Ectodermal cell (in vitro differentiated cells): ENCODE results near the gene INTS1.

Experiments used
- H3K27ac ChIP-seq: 2 replicates; pipeline ENCODE4 v1.7.0; 2013; ENCODE audit warnings: mild to moderate bottlenecking, low read depth, low read length; ENCODE audit not compliant: insufficient read depth, poor library complexity, severe bottlenecking
- H3K27me3 ChIP-seq: 2 replicates; pipeline ENCODE4 v1.7.0; 2013; ENCODE audit warnings: mild to moderate bottlenecking, low read length; ENCODE audit not compliant: insufficient read depth, control insufficient read depth, poor library complexity, severe bottlenecking
- H3K36me3 ChIP-seq: one replicate; pipeline ENCODE4 v1.7.0; 2013; ENCODE audit warnings: low read length; ENCODE audit not compliant: control insufficient read depth, insufficient read depth
- H3K4me1 ChIP-seq: one replicate; pipeline ENCODE4 v1.7.0; 2013; ENCODE audit warnings: low read length; ENCODE audit not compliant: control insufficient read depth, insufficient read depth
- H3K4me3 ChIP-seq: 2 replicates; pipeline ENCODE4 v1.7.0; 2013; ENCODE audit warnings: low read depth, low read length, control low read depth; ENCODE audit not compliant: insufficient read depth
- H3K9me3 ChIP-seq: 2 replicates; pipeline ENCODE4 v1.7.0; 2013; ENCODE audit warnings: mild to moderate bottlenecking, low read length, moderate library complexity; ENCODE audit not compliant: control insufficient read depth
- WGBS, 2 experiments: methylation state at CpG; one replicate each; pipeline ENCODE4 v1.1.7; 2013; ENCODE audit warnings: missing lambda C conversion rate in 2 of 2; 5-methylcytosine and 5-hydroxymethylcytosine counted together

Gene INTS1

DNA sequence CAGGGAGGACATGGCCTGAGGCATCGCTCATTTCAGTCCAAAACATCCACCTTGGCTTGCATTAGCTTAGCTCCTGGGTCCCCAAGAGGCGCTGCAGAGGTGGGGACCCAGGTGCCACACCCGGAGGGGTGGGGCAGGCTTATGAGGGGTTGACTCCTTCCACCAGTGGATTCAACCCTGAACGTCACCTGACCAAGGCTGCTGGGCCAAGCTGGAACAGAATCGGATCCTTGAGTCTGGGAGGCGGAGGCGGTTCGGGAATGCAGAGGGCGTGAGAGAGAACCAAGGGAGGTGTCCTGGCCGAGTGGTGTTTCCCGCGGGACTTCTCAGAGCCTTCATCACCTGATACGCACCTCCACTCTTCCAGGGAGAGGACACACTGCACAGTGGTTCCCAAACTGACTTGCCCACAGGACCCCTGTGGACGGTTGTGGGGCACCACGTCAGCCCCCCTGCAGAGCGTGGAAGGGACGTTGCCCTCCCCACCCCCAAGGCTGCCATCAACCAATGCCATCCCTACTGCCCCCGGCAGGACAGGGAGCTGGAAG lies 40.4 kb downstream of the INTS1 start:
- H3K4me1 ChIP-seq: peaks cover 24% of the 10 kb centered on the region
- no peak overlapping the region for H3K4me3 ChIP-seq
- H3K36me3 ChIP-seq: no peaks in the 10 kb centered on the region
- 85 to 87% methylated on average over 18 of the region's 18 CpGs for whole genome bisulfite sequencing, 2 experiments
- no peak overlapping the region for H3K27ac ChIP-seq
- no peaks in the 10 kb centered on the region for H3K9me3 ChIP-seq
- no peaks in the 10 kb centered on the region for H3K27me3 ChIP-seq

DNA sequence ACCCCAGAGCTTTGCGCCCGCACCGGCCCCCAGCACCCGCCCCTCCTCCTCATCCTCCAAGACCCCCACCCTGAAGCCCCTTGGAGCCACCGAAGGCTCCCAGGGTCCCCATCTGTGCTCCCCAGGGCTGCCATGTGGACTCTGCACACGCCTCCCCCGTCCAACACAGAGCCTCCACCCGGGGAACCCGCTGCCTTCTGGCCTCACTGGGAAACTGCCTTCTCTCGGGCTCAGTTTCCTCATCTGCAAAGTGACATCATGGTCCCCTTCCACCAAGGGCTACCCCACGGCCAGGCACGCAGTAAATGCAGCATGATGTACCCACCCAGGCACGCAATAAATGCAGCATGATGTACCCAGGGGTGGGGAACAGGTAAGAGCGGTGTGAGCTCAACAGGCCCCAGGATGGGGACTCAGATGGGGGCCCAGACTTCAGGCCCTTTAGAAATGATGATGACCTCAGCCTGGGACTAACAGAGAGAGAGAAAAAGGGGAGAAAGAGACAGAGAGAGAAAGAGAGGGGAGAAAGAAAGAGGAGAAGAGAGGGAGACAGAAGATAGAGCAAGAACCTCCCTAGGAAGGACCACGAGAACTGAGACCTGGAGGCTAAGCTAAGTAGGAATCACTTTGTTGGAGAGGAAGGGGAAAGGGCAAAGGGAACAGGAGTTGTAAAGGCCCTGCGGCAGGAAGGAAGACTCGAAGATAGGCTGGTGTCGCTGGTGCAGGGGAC lies 42.4 kb downstream of the INTS1 start:
- peaks cover 31% of the 10 kb centered on the region for H3K4me1 ChIP-seq
- H3K4me3 ChIP-seq: no peak overlapping the region
- no peaks in the 10 kb centered on the region for H3K36me3 ChIP-seq
- H3K27ac ChIP-seq: no peak overlapping the region
- H3K27me3 ChIP-seq: no peaks in the 10 kb centered on the region
- no peaks in the 10 kb centered on the region for H3K9me3 ChIP-seq
- WGBS, 2 experiments: 86 to 87% methylated on average over 18 of the region's 18 CpGs

- Histone ChIP-seq H3K27ac (no peak overlapping the region), H3K4me1 (peaks cover 24% of the 10 kb centered on the region), H3K27me3 (no peaks in the 10 kb centered on the region), H3K36me3 (no peaks in the 10 kb centered on the region), H3K9me3 (no peaks in the 10 kb centered on the region), H3K4me3 (no peak overlapping the region)
- 70 to 71% methylated on average over 30 of the region's 30 CpGs for WGBS, 2 experiments
Measured at GRCh38 chr7:1460821-1461645, 43.2 kb downstream of the INTS1 start.

- Histone ChIP-seq H3K4me1 (peaks cover 21% of the 10 kb centered on the region), H3K36me3 (no peaks in the 10 kb centered on the region), H3K4me3 (peak overlapping the region; percentile 18), H3K9me3 (no peaks in the 10 kb centered on the region), H3K27ac (no peak overlapping the region), H3K27me3 (no peaks in the 10 kb centered on the region)
- WGBS, 2 experiments: 35 to 37% methylated on average over 30 of the region's 30 CpGs
Measured at GRCh38 chr7:1459920-1460820, 44.0 kb downstream of the INTS1 start.

GRCh38 chr7:1459512-1459892 lies 44.7 kb downstream of the INTS1 start:
- Histone ChIP-seq H3K9me3 (no peaks in the 10 kb centered on the region), H3K4me1 (peaks cover 23% of the 10 kb centered on the region), H3K36me3 (no peaks in the 10 kb centered on the region), H3K4me3 (peak overlapping the region; percentile 84), H3K27me3 (no peaks in the 10 kb centered on the region), H3K27ac (no peak overlapping the region)
- 0 to 1% methylated on average over 35 of the region's 35 CpGs for WGBS, 2 experiments

DNA sequence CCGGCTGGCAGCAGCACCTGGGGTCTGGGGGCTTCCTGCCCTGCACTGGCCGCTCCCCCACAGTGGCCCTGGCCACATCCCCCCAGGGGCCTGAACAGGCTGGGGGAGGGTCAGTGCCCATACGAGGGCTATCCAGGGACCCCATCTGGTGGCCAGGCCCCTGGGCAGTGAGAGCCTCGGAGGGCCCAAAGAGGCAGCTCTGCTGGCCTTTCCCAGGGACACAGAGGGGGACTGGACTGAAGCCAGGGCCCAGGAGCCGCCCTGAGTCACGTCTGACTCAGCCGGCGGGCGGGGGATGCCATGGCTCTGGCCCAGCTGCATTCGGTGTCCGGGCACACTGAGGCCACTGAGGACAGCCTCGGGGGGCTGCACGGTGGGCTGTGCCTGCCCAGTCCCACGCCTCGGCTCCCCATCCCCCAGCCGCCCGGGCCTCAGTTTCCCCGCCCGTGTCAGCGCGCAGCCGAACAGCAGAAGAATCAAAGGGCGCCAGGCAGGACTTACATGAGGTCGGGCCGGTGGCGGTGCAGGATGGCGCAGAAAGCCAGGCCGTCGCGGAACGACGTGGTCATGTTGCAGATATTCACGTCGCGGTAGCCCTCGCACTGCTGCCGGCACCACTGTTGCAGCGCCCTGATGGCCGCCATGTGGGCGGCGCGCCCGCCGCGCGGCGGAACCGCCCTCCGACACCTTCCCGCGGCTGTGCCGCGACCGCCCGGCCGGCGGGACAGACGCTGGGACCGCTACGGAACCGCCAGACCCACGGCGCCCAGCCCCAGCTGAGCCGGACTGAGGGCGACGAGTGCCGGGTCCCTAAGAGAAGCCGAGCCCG lies 45.3 kb downstream of the INTS1 start, which contains the start of gene MICALL2:
TSS of gene MICALL2 (minus strand) at position 788 of the 829 bp plus-strand sequence. CDS start at position 644, 144 bp downstream.
- H3K9me3 ChIP-seq: no peaks in the 10 kb centered on the region
- H3K36me3 ChIP-seq: no peaks in the 10 kb centered on the region
- H3K27ac ChIP-seq: no peak within 1 kb of the TSS
- peaks cover 28% of the 10 kb centered on the region for H3K4me1 ChIP-seq
- H3K4me3 ChIP-seq: peak within 1 kb of the TSS; percentile 84
- 5% methylated on average over 69 of the region's 69 CpGs for WGBS, 2 experiments
- H3K27me3 ChIP-seq: no peaks in the 10 kb centered on the region

DNA sequence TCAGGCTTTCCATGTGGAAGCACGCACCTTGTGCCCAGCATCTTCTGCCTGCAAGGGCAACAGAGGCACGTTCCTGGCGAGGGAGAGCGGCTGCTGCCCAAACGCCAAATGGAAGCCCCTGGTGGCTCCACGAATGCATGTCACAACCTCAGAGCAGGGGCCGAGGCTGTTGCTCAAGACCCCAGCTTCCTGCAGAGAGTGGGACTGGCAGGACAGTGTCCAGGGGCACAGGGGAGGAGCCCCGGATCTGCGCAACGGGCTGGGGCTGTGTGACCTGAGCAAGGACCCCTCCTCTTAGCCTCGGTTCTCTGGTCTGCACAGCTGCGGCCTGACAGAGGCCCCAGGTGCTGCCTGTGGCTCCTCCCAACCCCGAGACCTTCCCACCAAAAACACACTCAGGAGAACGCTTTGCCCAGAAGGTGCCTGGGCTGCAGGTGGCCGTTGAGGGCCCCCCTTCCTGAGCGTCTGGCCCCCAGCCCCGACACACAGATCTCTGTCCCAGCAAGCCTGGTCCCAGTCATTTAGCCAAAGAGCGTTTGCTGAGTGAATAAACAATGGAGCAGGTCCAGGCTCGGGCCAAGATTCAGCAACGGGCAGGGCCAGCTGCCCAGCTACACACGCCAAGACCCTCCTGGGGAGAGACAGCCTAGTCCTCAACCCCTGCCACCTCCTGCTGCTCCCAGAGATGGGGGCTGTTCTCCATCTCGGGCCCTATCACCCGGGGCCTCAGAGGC lies 46.1 kb downstream of the INTS1 start:
- no peak overlapping the region for H3K27ac ChIP-seq
- H3K4me3 ChIP-seq: peak overlapping the region; percentile 84
- H3K9me3 ChIP-seq: no peaks in the 10 kb centered on the region
- peaks cover 31% of the 10 kb centered on the region for H3K4me1 ChIP-seq
- 70 to 75% methylated on average over 23 of the region's 23 CpGs for WGBS, 2 experiments
- no peaks in the 10 kb centered on the region for H3K36me3 ChIP-seq
- no peaks in the 10 kb centered on the region for H3K27me3 ChIP-seq

DNA sequence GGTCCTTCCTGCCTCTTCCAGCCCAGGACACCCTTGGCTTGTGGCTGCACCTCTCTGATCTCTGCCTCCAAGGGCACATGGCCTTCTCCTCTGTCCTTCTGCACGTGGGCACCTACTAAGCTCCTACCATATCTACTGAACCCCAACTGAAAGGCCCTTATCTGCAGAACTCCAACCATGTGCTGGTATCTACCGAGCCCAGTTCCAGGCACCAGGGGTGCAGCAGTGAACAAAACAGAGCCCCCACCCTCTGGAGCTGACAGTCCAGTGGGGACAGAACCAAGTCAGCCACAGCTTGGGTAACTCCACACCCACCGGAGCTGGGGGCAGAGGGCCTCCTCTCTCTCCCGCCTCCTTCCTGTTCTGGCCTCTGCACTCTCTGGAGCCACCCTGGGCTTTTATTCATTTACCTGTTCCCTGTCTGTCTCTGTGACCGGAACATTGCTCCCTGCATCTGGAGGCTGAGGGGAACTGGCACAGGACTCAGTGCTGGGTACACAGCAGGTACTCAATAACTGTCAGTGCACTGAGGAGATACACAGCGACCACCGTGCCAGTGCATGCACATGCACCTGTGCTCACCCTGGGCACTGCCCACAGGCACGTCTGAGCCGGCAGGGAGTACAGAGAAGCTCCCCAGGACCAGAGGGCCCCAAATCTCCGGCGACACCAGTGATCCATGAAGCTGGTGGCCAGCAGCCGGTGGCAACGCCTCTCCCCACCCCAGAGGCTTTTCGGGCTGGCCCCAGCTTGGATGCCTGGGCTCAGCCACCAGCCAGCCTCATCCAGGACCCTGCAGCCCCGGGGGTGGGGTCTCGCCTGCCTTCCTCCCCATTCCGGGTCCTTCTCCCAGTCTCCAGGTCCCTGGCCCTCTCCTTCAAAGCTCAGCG lies 46.9 kb downstream of the INTS1 start:
- no peaks in the 10 kb centered on the region for H3K9me3 ChIP-seq
- H3K27ac ChIP-seq: no peak overlapping the region
- H3K4me1 ChIP-seq: peaks cover 38% of the 10 kb centered on the region
- no peaks in the 10 kb centered on the region for H3K27me3 ChIP-seq
- 86 to 89% methylated on average over 18 of the region's 18 CpGs for WGBS, 2 experiments
- no peak overlapping the region for H3K4me3 ChIP-seq
- H3K36me3 ChIP-seq: no peaks in the 10 kb centered on the region
